Sigmoid colon (tissue), 4 donors: ENCODE measurements around the gene TNFSF18.

ENCODE experiments used
- EP300 ChIP-seq, 4 donors: sonication (generic); formaldehyde crosslinking; IDR thresholded peaks; one replicate each; pipeline ENCODE4 v1.6.1; 2017; ENCODE audit warnings: antibody characterized with exemption in 4 of 4
- POLR2AphosphoS5 ChIP-seq, 4 donors: sonication (generic); formaldehyde crosslinking; IDR thresholded peaks; one replicate each; pipeline ENCODE4 v1.6.1; 2017; ENCODE audit warnings: antibody characterized with exemption in 4 of 4
- TF ChIP-seq, protein P1 (sequence below), 4 experiments: fragments of 450-650 bp in 3 of 4; fragments of 200-600 bp in 1 of 4; IDR thresholded peaks; one replicate each; pipeline ENCODE4 v1.5.1; 2016 to 2019; ENCODE audit warnings: antibody characterized with exemption in 4 of 4, mild to moderate bottlenecking in 3 of 4, moderate library complexity in 2 of 4

DNA sequence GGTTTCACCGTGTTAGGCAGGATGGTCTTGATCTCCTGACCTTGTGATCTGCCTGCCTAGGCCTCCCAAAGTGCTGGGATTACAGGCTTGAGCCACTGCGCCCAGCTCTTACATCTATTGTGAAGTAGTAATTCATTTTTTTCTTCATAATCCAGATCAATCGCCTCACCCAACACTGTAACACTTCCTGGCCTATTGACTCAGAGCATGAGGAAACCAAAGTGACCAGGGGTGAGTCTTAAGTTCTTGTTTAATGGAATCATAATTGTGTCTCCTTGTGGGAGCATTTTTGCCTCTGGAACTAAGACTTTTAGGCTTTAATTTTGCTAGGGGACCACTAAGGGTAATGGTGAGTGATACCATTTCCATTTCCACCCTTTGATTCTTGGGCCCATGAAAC lies 27.4 kb downstream of the TNFSF18 start:
- no peak for TF ChIP-seq POLR2AphosphoS5 (IDR thresholded peaks at IDR 0.05)
- TF ChIP-seq, protein P1, sequence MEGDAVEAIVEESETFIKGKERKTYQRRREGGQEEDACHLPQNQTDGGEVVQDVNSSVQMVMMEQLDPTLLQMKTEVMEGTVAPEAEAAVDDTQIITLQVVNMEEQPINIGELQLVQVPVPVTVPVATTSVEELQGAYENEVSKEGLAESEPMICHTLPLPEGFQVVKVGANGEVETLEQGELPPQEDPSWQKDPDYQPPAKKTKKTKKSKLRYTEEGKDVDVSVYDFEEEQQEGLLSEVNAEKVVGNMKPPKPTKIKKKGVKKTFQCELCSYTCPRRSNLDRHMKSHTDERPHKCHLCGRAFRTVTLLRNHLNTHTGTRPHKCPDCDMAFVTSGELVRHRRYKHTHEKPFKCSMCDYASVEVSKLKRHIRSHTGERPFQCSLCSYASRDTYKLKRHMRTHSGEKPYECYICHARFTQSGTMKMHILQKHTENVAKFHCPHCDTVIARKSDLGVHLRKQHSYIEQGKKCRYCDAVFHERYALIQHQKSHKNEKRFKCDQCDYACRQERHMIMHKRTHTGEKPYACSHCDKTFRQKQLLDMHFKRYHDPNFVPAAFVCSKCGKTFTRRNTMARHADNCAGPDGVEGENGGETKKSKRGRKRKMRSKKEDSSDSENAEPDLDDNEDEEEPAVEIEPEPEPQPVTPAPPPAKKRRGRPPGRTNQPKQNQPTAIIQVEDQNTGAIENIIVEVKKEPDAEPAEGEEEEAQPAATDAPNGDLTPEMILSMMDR (IDR thresholded peaks at IDR 0.05): no peak
- TF ChIP-seq EP300 (IDR thresholded peaks at IDR 0.05): no peak
